Fibroblast of pulmonary artery (primary cell): ENCODE measurements around the gene AVEN.
"Not testable (repeated sequence)": the region's sequence is repeated elsewhere in the genome, so short reads cannot be mapped to it uniquely, and the experiment has no call there.

ENCODE experiments used
- DNase-seq: peaks from one replicate; pipeline ENCODE4 v3.0.0-alpha.2; 2010; ENCODE audit warnings: low read depth
- H3K4me3 ChIP-seq: replicated peaks from 2 replicates; pipeline ENCODE4 v1.5.1; 2011; ENCODE audit warnings: low read depth, mild to moderate bottlenecking, control low read depth, low read length, moderate library complexity
- CTCF ChIP-seq: IDR thresholded peaks from 2 replicates; pipeline ENCODE4 v1.5.1; 2011; ENCODE audit warnings: mild to moderate bottlenecking, control low read depth, low read length, inconsistent platforms; ENCODE audit errors: missing control alignments

The AVEN gene

GRCh38 chr15:34055868-34056595, 17.0 kb upstream of the AVEN start:
- no peak overlapping the region for H3K4me3 ChIP-seq
- no peak for TF ChIP-seq CTCF
- peak; percentile 97 for DNase-seq

DNA sequence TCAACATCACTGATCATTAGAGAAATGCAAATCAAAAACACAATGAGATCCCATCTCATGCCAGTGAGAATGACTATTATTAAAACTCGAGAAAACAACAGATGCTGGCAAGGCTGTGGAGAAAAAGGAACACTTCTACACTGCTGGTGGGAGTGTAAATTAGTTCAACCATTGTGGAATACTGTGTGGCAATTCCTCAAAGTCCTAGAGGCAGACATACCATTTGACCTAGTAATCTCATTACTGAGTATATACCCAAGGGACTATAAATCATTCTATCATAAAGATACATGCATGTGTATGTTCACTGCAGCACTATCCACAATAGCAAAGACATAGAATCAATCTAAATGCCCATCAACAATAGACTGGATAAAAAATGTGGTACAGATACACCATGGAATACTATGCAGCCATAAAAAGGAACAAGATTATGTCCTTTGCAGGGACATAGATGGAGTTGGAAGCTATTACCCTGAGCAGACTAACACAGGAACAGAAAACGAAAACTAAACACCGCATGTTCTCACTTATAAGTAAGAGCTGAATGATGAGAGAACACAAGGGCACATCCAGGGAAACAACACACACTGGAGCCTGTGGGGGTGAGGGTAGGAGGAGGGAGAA, 15.2 kb upstream of the AVEN start:
- no peak overlapping the region for H3K4me3 ChIP-seq
- no peak for DNase-seq
- TF ChIP-seq CTCF, result no peak

DNA sequence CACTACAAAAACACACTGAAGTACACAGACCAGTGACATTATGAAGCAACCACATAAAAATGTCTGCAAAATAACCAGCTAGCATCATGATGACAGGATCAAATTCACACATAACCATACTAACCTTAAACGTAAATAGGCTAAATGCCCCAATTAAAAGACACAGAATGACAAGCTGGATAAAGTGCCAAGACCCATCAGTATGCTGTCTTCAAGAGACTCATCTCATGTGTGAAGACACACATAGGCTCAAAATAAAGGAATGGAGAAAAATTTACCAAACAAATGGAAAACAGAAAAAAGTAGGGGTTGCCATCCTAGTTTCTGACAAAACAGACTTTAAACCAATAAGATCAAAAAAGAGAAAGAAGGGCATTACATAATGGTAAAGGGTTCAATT, 11.4 kb upstream of the AVEN start:
- not testable (repeated sequence) for DNase-seq, H3K4me3 ChIP-seq

DNA sequence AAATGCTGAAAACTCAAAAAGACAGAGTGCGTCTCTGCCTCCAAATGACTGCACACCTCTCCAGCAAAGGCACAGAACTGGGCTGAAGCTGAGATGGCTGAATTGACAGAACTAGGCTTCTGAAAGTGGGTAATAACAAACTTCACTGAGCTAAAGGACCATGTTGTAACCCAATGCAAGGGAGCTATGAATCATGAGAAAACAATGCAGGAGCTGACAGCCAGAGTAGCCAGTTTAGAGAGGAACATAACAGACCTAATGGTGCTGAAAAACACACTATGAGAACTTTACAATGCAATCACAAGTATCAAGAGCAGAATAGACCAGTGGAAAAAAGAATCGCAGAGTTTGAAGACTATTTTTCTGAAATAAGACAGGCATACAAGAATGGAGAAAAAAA, 10.1 kb upstream of the AVEN start:
- no peak overlapping the region for H3K4me3 ChIP-seq
- TF ChIP-seq CTCF, result no peak
- peak; percentile 92 for DNase-seq

DNA sequence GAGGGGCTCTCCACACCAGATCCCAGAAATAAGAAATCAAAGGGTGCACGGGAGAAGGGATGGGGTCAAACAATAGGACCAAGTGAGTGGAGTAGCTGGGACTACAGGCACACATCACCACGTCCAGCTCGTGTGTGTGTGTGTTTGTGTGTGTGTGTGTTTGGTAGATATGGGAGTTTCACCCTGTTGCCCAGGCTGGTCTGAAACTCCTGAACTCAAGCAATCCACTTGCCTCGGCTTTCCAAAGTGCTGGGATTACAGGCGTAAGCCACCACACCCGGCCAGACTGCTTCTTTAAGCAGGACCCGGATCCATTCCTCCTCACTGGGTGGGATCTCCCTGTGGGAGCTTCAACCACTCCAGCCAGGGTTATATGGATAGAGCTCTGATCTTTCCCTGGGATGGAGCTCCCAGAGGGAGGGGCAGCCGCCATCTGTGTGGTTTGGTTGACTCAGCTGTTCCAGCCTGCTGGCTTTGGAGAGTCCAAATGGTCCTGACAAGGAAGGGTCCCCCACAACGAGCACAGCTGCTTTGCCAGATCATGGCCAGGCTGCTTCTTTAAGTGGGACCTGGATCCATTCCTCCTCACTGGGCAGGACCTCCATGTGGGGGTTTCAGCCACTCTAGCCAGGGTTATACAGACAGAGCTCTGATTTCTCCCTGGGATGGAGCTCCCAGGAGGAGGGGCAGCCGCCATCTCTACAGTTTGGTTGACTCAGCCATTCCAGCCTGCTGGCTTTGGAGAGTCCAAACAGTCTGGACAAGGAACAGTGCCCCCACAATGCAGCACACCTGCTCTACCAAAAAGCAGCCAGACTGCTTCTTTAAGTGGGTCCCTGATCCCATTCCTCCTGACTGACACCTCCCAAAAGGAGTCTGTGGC, 9.1 kb upstream of the AVEN start:
- no peak for TF ChIP-seq CTCF
- DNase-seq, result peak; percentile 37
- H3K4me3 ChIP-seq, result no peak overlapping the region

GRCh38 chr15:34046471-34047145, 7.6 kb upstream of the AVEN start:
- no peak for DNase-seq
- TF ChIP-seq CTCF, result no peak
- no peak overlapping the region for H3K4me3 ChIP-seq

- H3K4me3 ChIP-seq, result no peak overlapping the region
- no peak for DNase-seq
- TF ChIP-seq CTCF, result no peak
These were observed 4.8 kb upstream of the AVEN start for GRCh38 chr15:34043813-34044212.
